RPMI7951 (cell line): ENCODE data around the gene TRIM66. TPM values are rescaled to one million over a fixed set of nuclear protein-coding genes. Genes with fewer than 3 reads are reported as not detected.
A peak's percentile ranks its signal among the peaks of the same experiment; 100 is the strongest.
"Not testable (repeated sequence)": the region's sequence is repeated elsewhere in the genome, so short reads cannot be mapped to it uniquely, and the experiment has no call there.

Experiments
- DNase-seq: peaks from one replicate; pipeline ENCODE4 v3.0.0-alpha.2; 2012; ENCODE audit warnings: low read depth
- total RNA-seq: library from RNA; depleted of rRNA; stranded (reverse); fragments of >200 nt; shearing (Covaris generic); gene quantifications from 2 replicates; pipeline ENCODE4 v1.2.3, GENCODE V29; 2014

TRIM66 gene
- total RNA-seq, 1 experiment from 2014 or later = 2.2 TPM

DNA sequence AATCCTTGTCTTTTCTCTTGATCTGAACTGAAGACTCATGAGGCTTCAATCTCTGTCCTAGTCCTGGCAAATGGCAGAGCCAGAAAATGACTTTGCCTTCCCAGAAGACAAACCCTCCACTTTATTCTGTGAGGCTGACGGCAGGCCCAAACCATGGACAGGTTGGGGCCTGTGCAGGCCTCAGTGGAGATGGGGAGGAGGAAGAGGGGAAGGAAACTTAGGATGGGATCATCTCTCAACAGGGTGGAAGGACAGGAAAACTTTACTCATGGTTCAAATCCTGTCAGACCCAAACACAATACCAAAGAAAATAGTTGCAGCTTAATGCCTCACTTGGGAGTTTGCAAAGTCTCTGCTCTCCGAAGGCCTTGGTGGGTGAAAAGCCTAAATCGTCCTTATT lies 10.0 kb upstream of the TRIM66 start:
- DNase-seq = no peak

DNA sequence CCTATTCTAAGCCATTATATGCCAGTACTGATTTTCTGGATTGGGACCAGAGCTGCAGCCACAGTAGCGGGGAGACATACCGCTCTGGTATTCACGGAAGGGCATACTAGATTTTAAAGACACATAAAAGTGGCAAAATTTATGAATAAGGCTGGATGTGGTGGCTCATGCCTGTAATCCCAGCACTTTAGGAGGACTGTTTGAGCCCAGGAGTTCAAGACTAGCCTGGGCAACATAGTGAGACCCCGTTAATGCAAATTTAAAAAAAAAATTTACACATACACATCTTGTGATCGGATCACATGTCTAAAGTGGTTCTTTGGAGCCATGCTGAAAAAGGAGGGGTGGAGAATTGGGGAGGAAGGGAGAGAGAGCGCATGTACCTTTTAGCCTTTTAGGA lies 9.1 kb upstream of the TRIM66 start:
- DNase-seq = no peak

DNA sequence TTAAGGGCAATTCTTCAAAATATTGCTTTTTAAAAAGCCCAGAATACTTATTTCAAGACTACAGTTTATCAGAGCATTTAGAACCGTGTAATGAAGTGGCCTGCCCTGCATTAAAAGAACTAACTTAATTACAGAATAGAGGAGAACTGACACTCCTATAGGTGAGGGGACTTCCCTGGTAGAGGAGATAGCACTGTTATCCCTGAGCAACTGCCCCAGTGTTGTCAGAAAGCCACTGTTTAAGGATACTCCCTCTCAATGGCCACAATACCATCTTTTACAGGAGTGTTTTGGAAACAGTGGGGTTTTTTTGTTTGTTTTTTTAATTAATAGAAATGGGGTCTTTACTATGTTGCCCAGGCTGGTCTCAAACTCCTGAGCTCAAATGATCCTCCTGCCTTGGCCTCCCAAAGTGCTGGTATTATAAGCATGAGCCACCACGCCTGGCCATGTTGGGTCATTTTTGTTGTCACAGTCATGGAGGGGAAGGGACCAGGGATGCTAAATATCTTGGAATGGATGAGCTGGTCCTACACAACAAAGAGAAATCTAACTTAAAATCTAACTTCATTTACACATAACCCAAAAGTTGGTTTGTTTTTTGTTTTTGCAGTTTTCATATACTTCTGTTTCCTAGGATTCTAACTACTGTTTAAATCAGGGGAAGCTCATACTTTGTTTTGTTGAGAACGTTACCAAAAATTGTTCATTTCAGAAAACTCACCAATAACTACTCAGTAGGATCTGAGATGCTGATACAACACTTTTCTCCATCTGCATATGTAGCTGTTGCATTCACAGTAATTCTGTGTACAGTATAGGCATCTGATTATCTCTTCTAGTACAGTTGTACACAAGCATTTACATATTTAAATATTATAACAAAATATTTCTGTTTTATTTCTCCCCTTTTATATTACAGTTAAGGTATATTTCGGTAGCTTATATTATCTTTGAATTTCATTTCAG lies 8.2 kb upstream of the TRIM66 start:
- no peak for DNase-seq

DNA sequence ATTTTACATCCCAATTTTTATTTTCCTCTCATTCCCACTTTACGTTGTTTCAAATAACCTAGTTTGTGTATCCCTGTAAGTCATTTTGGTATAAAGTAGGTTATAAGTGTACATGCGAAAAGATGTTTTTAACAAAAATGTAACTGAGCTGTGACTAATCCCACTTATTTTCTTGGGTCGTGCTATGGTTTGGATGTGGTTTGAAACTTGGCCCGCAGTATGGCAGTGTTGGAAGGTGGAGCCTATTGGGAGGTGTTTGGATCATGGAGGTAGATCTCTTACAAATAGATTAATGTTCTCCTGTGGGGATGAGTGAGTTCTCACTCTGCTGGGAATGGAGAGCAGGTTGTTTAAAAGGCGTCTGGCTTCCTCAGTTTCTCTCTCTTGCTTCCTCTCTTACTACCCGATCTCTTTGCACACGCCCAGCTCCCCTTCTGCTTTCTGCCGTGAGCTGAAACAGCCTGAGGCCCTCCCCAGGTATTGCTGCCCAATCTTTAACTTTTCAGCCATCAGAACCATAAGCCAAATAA lies 7.3 kb upstream of the TRIM66 start:
- peak; percentile 55 for DNase-seq

DNA sequence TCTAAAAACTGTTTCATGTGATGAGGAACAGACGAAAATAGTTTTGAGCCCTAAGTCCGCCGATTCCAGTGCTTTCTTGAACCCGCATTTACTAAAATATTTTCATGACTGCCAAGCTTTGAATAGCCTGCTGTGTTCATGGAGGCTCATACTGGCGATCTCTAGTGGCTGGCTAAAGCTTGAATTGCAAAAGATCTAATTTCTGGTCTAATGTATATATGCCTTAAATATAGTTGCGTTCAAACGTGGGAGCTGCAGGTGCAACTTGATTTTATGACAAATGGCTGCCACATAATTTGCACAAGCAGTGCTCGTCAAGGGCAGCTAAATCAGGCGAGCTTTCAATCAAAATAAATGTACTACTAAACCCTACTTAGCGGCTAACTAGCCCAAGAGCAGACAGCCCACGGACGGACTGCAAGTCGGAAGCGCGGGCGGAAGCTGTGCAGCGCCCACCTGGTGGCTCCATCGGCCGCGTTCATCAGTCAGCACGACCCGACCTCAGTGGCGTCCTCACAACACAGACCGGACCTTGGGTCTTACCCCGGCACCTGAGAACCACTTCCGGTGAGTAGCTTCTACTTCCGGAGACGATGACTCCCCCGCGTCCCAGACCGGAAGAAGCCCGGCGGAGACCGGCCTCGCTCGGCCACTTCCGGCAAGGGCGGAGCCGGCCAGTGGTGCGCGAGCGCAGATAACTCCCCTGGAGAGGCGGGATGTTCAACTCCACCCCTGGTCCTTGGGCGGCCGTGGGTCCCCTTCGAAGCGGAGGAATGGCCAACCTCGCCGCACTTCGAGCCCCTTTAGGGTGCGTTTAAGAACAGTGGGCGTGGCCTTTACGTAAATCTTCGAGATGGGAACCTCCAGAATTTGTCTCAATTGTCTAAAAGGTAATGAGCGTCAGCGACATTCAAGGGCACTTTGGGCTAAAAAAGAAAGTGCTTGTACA lies 6.2 kb upstream of the TRIM66 start:
- peak; percentile 96 for DNase-seq

DNA sequence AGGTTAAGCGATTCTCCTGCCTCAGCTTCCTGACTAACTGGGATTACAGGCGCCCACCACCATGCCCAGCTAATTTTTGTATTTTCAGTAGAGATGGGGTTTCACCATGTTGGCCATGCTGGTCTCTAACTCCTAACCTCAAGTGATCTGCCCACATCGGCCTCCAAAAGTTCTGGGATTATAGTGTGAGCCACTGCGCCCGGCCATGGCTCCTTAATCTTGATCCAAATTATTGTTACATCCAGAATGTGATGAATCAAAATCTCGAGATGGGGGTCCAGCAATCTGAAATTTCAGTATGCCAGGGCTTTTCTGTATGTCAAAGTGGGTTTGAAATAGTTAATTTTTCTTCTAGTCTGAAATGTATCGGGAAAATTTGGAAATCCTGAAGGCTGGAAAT lies 3.9 kb upstream of the TRIM66 start:
- DNase-seq = no peak

DNA sequence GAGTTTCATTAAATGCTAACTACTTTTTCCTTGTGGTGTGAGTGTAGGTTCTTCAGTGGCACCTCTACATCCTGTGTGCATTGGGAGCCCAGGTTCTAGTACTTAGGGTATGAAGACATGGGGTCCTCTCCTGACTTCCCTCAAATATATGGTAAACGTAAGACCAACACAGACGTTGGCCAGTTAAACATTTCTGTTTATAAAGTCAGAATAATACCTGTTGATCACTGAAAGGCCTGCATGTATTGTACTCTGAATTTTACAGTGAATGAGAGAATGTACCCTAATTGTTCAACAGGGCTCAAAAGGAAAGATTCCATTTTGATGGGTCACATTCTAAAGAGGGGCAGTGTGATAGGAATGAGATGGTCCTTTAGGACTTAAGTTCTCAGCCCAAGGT lies 3.4 kb upstream of the TRIM66 start:
- no peak for DNase-seq

DNA sequence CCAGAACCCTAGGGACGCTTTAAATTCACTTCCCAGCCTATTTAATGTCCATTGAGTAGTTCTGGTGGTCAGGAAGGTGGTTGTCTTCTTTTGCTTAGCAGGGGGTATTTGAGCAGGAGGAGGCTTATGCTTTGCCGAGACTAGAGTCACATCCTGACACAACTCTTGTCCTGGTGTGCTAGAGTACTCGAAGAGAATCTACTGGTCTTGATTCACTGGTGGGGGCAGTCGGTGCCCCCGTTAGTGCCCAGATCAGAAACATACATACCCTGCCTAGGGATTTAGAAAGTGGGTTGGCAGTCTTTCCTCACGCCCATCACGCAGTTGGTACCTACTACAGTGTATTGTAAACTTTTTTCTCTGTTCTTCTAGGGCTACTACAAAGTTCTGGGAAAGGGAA lies 2.8 kb upstream of the TRIM66 start:
- no peak for DNase-seq

DNA sequence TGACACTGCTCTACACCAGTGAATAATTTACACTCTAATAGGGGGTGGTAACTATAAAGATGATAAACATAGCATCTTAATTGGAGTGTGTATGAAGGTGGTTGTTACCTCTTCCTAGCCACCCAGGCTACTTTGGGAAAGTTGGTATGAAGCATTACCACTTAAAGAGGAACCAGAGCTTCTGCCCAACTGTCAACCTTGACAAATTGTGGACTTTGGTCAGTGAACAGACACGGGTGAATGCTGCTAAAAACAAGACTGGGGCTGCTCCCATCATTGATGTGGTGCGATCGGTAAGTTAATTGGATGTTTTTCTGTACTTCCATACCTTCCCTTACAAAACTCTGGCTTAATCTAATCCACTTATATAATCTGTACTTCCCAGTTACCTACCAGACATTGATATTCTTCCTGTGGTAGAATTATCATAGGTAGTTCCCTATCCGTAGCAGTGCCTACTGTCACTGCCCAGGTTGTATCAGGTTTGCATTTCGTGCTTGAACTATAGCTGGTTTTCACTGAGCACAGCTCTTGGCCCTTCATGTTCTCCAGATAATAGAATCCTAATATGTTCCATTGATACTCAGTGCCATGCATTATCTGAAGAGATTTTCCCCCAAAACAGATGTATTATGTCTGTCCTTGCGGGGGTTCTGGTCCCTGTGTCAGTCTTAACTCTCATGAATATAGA lies 2.3 kb upstream of the TRIM66 start:
- no peak for DNase-seq

DNA sequence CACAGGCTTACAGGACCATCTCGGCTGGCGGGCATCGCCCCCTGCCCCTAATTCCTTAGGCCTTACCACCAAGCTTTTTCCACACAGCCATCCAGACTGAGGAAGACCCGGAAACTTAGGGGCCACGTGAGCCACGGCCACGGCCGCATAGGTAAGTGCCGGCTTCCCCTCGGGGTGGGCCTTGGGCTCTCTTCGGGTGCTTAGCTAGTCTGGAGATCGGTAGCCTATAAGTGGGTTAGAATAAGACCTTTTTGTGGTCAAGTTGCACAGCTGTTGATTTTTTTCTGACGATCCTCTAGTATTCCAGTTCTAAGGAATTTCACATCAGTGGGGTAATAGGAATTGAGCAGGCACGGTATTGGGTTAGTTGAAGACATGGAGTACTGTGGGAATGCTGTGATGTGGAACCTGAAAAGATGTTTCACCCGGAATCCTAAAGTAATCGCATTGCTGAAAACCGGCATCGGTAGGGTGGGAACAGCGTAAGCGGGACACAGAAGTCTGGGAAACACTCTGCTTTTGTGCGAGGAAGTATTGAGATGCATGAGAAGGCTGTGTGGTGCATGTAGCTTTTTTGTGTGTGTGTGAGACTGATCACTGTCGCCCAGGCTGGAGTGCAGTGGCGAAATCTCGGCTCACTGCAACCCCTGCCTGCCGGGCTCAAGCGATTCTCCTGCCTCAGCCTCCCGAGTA lies 796 bp upstream of the TRIM66 start:
- DNase-seq = no peak

DNA sequence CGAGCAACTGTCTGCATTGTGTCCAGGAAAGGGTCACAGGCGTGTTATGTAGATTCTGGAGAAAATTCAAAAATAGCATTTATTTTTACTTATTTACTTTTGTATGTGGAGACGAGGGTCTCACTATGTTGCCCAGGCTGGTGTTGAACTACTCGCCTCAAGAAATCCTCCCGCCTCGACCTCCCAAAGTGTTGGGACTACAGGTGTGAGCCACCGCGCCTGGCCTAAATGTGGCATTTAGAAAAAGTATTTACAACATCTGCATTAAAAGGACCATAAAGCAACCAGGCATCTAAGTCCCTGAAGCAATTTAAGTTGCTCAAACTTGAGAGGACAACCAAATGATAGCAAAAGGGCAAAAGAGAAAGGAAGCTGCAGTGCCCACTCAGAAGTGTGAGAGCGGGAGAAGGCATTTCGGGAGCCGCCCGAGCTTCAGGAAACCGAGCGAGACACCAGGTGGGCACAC lies 595 bp downstream of the TRIM66 start:
- DNase-seq = no peak

DNA sequence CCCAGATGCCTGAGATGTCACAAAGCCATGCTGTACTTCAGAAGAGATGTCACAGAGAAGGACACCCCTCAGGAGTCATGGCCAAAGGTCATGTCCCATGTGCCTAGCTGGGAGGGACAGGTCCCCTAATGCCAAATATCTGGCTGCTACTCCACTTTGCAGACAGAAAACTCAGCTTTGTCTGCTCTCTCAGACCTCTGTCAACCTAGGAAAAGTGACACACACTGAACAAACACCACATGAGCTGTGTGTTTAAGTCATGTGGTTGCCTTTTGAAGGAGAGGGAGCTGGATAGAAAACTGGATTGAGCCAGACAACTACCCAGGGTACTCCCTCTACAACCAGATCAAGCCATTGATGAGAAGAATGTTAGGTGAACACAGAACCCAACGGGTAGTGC lies 3.5 kb downstream of the TRIM66 start:
- DNase-seq = no peak

DNA sequence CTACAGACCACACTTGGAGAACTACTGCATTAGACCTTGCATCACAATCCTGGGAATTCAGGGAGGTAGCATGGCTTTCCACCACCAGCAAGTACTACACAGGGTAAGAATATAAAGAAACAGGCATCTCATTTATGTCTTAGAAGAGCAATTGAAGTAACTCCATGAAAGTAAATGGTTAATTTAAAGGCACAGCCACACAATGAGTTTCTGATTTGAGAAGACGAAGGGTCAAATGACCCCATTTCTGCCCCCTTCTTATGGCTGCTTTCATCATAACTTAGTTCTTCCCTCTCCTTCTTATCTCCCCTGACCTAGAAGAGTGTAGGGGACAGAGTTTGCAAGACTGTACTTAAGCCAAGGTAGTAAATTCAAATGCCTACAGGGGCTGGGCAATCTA lies 6.0 kb downstream of the TRIM66 start:
- no peak for DNase-seq

DNA sequence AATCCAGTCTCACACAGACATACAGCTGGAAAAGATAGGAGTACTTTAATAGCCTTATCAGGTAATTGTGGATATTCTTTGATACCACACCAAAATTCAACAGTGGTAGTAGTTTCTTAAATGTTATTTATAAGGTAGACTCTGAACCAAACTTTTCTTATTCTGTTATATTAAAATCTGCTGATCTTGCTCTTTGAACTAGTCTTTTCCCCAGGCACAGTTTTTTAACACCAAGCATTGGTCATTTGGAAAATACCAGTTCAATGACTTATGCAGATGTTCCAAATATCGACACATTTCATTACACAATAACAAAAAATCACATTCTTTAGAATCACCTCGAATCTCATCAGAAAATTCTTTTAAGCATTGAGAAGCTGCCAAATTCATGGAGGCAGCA lies 7.6 kb downstream of the TRIM66 start:
- no peak for DNase-seq

DNA sequence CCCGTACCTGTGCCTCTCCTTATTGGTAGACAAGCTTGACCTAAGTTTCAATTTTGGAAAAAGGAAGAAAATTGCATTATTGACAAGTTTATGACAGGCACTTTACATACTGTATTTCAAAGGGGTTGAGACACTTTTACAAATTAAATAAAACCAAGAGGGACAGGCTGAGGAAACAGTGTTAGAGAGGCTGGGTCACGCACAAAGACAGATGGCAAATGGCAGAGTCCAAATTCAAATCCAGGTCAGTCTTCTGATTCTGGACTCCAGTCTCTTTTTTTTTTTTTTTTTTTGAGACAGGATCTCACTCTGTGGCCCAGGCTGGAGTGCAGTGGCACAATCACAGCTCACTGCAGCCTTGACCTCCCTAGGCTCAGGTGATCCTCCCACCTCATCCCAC lies 10.1 kb downstream of the TRIM66 start:
- DNase-seq = no peak

DNA sequence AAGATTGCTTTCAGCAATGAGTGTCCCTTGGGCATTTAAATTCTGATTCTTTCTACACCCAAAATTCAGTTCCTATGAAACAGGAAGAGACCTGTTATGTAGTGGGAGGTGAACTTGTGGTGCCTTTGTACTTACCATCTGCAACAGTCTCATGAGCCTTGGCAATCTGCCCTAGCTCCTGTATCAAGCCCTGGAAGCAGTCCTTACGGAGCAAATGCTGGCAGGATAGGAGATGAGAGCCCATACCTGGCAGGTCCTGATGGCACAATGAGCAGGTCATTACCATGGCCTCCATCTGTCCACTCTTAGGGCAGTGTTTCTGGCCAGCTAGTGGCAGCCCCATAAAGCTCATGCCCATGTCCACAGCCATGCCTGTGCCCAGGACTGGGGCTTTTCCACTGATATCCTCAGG lies 10.8 kb downstream of the TRIM66 start:
- peak; percentile 83 for DNase-seq

DNA sequence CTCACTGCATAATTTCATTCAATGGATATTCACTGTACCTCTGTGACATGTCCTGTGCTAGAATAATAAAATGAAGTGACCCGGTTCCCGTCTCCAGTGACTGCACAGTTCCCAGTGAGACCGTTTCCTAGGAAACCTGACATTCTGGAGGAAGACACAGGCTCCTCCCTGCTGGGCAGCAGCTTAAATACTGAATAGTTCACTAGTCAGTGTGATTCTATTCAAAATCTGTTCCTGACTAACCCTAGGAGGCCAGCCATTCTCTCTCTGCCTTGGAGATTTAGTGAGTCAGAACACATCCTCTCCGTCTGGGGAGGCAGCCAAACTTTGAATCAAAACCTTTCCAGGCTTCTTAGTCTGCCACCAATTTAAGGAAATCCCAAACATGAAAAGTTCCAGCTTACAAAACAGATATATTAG lies 11.3 kb downstream of the TRIM66 start:
- peak; percentile 94 for DNase-seq

DNA sequence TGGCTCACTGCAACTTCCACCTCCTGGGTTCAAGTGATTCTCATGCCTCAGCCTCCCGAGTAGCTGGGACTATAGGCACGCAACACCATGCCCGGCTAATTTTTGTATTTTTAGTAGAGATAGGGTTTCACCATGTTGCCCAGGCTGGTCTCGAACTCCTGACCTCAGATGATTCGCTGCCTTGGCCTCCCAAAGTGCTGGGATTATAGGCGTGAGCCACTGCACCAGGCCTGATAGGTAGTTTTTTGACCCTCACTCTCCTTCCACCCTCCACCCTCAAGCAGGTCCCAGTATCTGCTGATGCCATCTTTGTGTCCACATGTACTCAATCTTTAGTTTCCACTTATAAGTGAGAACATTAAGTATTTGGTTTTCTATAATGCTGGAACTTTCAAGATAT lies 12.4 kb downstream of the TRIM66 start:
- DNase-seq = not testable (repeated sequence)

DNA sequence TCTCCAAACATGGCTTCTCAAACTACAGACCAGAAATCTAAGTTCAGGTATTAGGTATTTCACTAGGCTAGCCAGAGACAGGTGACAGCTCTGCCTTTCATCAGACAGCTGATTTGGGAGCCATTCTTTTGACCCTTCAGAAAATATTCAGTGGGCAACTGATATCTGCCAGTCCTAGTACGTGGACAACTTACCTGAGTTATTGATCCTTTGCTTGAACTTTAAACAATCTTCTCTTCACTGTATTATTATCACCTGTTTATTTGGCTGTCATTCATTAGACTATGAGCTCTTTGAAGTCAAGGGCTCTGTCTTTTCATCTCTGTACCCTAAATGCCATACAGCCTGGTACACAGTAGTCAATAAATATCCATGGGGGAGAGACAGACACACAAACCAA lies 17.2 kb downstream of the TRIM66 start:
- DNase-seq = no peak

DNA sequence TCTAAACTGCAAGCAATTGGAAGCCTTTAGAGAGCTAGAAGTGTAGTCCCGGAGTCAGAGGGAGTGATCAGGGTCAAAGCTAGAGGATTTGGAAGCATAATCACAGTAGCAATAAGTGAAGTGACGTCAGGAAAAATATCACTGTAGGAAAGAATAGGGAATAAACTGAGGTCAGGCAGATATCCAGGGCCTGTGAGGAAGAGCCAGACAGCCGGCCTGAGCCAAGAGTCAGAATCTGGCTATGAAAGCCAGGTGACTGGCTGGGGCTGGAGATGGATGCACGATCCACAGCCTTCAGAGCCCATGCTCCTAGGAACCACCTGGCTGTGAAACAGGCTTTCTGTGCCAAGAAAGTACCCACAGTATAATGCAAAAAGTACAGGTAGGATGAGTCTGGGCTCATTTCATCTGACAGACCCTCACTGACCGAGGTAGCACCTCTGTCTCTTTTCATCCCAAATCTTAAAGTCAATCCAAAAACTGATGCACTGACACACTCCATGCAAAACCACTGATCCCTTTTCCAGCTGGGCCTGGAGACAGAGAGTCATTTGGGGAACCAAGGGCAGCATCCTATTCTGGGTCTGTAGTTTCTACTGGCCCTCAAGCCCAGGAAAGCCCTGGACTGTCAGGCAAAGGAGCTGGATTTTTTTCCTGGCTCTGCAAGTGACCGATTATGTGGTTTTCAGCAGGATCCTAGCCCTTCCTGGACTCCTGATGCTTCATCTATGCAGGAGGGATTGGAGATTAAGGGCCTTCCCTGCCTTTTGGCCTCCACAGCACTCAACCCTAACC lies 21.3 kb downstream of the TRIM66 start:
- no peak for DNase-seq
